ENCODE data around the gene CTR9. TPM values are rescaled to one million over a fixed set of nuclear protein-coding genes. Genes with fewer than 3 reads are reported as not detected.

The CTR9 gene
- total RNA-seq, 2 donors from 2014 or later, result 15.0 to 20.1 TPM

DNA sequence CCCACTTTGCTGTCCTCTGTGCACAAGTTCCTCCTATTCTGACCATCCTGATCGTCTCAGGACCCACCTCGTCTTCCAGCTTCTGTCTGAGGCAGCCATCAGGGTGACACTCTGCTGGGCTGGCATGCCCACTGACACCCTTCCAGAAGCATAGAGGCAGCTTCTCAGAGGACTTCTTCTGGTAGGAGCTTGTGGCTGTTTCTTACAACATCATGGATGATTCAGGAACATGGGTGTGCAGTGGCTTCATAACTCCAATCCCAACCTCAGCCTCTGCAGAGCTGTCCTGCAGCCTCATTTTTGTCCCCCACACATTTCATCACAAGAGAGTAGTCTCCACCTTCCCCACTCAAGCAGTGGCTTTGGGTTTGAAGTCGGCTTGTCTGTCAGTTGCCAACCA is 20.9 kb upstream of the CTR9 start:
- Histone ChIP-seq H3K27me3 (replicated peaks; ENCODE audit: insufficient read depth) (no peaks in the 10 kb centered on the region), H3K27ac (no peak overlapping the region), H3K9me3 (no peaks in the 10 kb centered on the region), H3K4me3 (no peak overlapping the region), H3K36me3 (no peaks in the 10 kb centered on the region), H3K4me1 (ENCODE audit: control insufficient read depth in 1 of 2, low read depth in 2 of 2) (peaks cover 13 to 32% of the 10 kb centered on the region in 2 donors)
- DNase-seq (ENCODE audit: low spot score), result no peak
- TF ChIP-seq, protein P1, sequence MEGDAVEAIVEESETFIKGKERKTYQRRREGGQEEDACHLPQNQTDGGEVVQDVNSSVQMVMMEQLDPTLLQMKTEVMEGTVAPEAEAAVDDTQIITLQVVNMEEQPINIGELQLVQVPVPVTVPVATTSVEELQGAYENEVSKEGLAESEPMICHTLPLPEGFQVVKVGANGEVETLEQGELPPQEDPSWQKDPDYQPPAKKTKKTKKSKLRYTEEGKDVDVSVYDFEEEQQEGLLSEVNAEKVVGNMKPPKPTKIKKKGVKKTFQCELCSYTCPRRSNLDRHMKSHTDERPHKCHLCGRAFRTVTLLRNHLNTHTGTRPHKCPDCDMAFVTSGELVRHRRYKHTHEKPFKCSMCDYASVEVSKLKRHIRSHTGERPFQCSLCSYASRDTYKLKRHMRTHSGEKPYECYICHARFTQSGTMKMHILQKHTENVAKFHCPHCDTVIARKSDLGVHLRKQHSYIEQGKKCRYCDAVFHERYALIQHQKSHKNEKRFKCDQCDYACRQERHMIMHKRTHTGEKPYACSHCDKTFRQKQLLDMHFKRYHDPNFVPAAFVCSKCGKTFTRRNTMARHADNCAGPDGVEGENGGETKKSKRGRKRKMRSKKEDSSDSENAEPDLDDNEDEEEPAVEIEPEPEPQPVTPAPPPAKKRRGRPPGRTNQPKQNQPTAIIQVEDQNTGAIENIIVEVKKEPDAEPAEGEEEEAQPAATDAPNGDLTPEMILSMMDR (IDR thresholded peaks at IDR 0.05), result no peak
- ATAC-seq (ENCODE audit: insufficient number of reproducible peaks, low FRiP score, low read depth), result no peak

DNA sequence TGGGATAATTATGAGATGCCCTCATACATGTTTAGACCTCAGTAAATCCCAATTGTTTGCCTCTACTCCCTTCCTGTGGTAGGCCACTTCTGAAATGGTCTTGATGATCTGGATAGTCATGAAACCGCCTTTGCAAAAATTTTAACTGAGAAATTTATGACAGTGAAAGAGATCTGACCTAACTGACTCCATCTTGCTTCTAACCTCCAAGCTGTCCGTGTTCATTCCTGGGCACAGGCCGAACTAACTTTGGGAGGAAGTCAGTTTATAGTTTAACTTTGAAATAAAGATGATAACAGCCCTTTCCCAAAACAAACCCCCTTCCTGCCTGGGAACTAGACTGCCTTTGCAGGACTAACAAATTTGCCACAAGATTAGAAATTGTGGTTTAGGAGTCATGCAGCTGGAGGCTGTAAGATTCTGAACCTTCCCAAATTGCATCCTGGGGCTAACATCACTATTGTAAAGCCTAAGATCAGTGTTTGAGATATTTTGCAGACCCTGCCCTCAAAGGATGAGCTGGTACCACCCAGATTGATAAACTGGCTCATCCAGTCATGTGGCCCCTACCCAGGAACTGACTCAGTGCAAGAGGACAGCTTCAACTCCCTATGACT is 19.9 kb upstream of the CTR9 start:
- Histone ChIP-seq H3K36me3 (no peaks in the 10 kb centered on the region), H3K27me3 (replicated peaks; ENCODE audit: insufficient read depth) (no peaks in the 10 kb centered on the region), H3K9me3 (no peaks in the 10 kb centered on the region), H3K27ac (no peak overlapping the region), H3K4me1 (ENCODE audit: control insufficient read depth in 1 of 2, low read depth in 2 of 2) (peaks cover 17 to 41% of the 10 kb centered on the region in 2 donors), H3K4me3 (no peak overlapping the region)
- TF ChIP-seq, protein P1 (IDR thresholded peaks at IDR 0.05), result no peak
- ATAC-seq (ENCODE audit: insufficient number of reproducible peaks, low FRiP score, low read depth) (no peak), DNase-seq (ENCODE audit: low spot score) (no peak)

DNA sequence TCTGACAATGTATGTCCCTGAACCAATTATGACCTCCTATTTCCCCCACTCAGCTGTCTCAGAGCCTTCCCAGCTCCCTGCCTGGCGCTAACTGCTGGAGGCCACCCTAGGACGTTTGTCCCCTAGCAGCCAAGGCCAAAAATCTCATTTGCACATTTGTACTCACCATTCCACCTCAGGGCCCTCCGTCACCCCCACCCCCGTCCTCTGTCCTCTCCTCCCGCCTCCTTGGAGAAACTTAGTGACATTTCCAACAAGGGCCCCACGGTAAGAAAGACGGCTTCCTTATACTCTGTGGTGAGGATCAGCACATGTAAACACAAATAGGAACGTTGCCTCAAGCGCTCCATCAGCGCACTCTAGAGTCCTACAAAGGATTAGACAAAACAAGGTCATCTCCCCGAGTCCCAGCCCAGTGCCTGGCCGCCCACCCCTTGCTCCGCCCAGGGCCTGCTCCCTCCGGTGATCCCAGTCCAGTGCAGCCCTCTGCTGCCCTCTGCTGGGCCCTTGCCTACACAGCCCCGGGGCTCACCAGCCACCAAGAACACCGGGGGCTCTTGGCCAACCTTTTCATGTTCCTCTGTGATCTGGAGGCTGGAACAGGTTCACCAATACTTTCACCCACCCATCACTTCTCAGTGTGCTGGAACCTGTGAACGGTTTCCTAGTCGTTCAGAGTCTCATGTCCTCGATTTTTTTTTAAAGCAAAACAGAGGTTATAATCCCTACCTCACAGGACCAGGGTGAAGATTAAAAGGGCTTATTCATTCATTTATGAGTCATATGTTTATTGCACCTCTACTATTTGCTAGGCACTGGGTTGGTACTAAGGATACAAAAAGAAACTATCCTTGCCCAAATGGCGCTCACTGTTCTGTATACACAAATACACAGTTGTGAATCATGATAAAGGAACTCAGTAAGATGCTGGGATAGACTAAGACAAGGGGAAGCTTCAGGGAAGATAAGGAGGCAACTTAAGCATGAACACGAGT is 15.3 kb upstream of the CTR9 start:
- DNase-seq (ENCODE audit: low spot score), result peak; percentile 85
- TF ChIP-seq, protein P1 (IDR thresholded peaks at IDR 0.05), result peak; percentile 99
- H3K4me3 ChIP-seq, result peak overlapping the region; percentile 67

DNA sequence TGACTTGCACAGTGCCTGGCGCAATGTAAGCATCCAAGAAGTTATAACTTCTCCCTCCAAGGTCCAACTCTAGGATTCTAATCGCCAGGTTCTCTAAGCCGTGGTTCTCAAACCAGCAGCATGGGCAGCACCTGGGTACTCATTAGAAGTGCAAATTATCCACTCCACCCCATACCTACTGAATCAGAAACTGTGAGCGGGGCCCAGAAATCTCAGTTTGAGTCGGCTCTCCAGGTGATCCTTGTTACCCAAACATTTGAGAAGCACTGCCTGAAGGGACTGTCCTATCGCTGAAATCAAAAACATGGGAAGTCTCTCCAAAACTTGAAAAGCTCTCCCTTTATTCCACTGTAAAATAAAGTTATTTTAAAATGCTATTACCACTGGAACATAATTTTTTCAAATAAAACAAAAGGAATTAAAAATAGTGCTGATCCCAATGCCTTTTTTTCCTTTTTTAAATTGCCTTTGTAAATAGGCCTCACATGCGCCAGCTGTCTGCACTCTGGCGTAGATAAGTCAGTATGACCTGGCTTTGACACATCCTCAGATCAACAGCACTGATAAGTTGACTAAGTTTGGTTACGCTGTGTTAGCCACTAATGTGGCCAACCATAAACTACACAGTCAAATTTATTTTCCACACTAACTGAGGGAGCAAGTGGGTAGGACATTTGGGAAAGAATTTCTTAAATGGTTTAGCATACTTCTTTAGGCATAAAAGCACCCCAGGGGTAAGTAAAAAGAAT is 8.4 kb upstream of the CTR9 start:
- no peak for DNase-seq (ENCODE audit: low spot score)
- TF ChIP-seq, protein P1 (IDR thresholded peaks at IDR 0.05), result no peak
- no peaks in the 10 kb centered on the region for H3K27me3 ChIP-seq (replicated peaks; ENCODE audit: insufficient read depth)
- H3K27ac ChIP-seq, result no peak overlapping the region
- H3K36me3 ChIP-seq, result no peaks in the 10 kb centered on the region
- H3K9me3 ChIP-seq, result no peaks in the 10 kb centered on the region
- H3K4me3 ChIP-seq, result no peak overlapping the region
- ATAC-seq (ENCODE audit: insufficient number of reproducible peaks, low FRiP score, low read depth), result no peak
- no peaks in the 10 kb centered on the region for H3K4me1 ChIP-seq (ENCODE audit: control insufficient read depth in 1 of 2, low read depth in 2 of 2)

More for the DNA sequence above, 15.3 kb upstream of the CTR9 start:
- Histone ChIP-seq H3K9me3 (no peaks in the 10 kb centered on the region), H3K36me3 (no peaks in the 10 kb centered on the region), H3K27ac (peak overlapping the region; percentile 68 to 76), H3K27me3 (replicated peaks; ENCODE audit: insufficient read depth) (no peaks in the 10 kb centered on the region), H3K4me1 (ENCODE audit: control insufficient read depth in 1 of 2, low read depth in 2 of 2) (peaks cover 17 to 34% of the 10 kb centered on the region in 2 donors)
- peak; percentile 84 for ATAC-seq (ENCODE audit: insufficient number of reproducible peaks, low FRiP score, low read depth)

All from thoracic aorta (tissue), 2 donors.